Endothelial cell (in vitro differentiated cells): ENCODE measurements around the gene ADAT3. TPM values are rescaled to one million over a fixed set of nuclear protein-coding genes. Genes with fewer than 3 reads are reported as not detected.

Experiments
- DNase-seq: peaks from one replicate; pipeline ENCODE4 v3.0.0; 2021; ENCODE audit warnings: low spot score
- H3K27ac Mint-ChIP-seq: one replicate; pipeline ENCODE4 v1.8.0; 2021; ENCODE audit warnings: mixed read lengths, inconsistent platforms; ENCODE audit not compliant: unreplicated experiment
- H3K27me3 Mint-ChIP-seq: one replicate; pipeline ENCODE4 v1.8.0; 2021; ENCODE audit warnings: mild to moderate bottlenecking, moderate library complexity, mixed read lengths, inconsistent platforms; ENCODE audit not compliant: unreplicated experiment
- H3K36me3 Mint-ChIP-seq: one replicate; pipeline ENCODE4 v1.8.0; 2021; ENCODE audit warnings: mild to moderate bottlenecking, low read depth, mixed read lengths, inconsistent platforms; ENCODE audit not compliant: unreplicated experiment
- H3K4me1 Mint-ChIP-seq: one replicate; pipeline ENCODE4 v1.8.0; 2021; ENCODE audit warnings: mild to moderate bottlenecking, mixed read lengths, inconsistent platforms; ENCODE audit not compliant: unreplicated experiment
- H3K4me3 Mint-ChIP-seq: one replicate; pipeline ENCODE4 v1.8.0; 2021; ENCODE audit warnings: mild to moderate bottlenecking, mixed read lengths, inconsistent platforms; ENCODE audit not compliant: unreplicated experiment
- H3K9me3 Mint-ChIP-seq: one replicate; pipeline ENCODE4 v1.8.0; 2021; ENCODE audit warnings: mixed read lengths, inconsistent platforms; ENCODE audit not compliant: unreplicated experiment
- total RNA-seq: library from RNA; stranded (reverse); fragmentation: NEBNext Ultra II Directional; extraction: Animal tissue kit (Norgen Biotek cat#: 25700); gene quantifications from one replicate; pipeline ENCODE4 v1.2.1, GENCODE V29; 2021; ENCODE audit not compliant: unreplicated experiment
- TF ChIP-seq, protein P1 (sequence below): fragments of 200-600 bp; sonication (generic); IDR thresholded peaks from one replicate; pipeline ENCODE4 v1.5.0; 2021; ENCODE audit warnings: antibody characterized with exemption; ENCODE audit not compliant: unreplicated experiment

ADAT3 gene
- total RNA-seq, 1 donor from 2014 or later = 10.5 TPM

DNA sequence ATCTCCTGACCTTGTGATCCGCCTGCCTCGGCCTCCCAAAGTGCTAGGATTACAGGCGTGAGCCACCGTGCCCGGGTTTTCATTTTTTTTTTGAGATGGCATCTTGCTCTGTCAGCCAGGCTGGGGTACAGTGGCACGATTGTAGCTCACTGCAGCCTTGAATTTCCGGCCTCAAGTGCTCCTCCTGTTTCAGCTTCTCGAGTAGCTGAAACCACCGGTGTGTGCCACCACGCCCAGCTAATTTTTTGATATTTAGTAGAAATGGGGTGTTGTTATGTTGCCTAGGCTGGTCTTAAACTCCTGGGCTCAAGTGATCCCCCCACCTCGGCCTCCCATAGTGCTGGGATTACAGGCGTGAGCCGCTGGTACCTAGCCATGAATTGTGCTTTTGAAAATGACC, 5.9 kb downstream of the ADAT3 start:
- Mint-ChIP-seq H3K9me3 (no peaks in the 10 kb centered on the region), H3K4me1 (peaks cover 4% of the 10 kb centered on the region), H3K4me3 (no peak overlapping the region), H3K27me3 (peaks cover 3% of the 10 kb centered on the region), H3K36me3 (no peaks in the 10 kb centered on the region), H3K27ac (no peak overlapping the region)
- TF ChIP-seq, protein P1, sequence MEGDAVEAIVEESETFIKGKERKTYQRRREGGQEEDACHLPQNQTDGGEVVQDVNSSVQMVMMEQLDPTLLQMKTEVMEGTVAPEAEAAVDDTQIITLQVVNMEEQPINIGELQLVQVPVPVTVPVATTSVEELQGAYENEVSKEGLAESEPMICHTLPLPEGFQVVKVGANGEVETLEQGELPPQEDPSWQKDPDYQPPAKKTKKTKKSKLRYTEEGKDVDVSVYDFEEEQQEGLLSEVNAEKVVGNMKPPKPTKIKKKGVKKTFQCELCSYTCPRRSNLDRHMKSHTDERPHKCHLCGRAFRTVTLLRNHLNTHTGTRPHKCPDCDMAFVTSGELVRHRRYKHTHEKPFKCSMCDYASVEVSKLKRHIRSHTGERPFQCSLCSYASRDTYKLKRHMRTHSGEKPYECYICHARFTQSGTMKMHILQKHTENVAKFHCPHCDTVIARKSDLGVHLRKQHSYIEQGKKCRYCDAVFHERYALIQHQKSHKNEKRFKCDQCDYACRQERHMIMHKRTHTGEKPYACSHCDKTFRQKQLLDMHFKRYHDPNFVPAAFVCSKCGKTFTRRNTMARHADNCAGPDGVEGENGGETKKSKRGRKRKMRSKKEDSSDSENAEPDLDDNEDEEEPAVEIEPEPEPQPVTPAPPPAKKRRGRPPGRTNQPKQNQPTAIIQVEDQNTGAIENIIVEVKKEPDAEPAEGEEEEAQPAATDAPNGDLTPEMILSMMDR = no peak
- no peak for DNase-seq

DNA sequence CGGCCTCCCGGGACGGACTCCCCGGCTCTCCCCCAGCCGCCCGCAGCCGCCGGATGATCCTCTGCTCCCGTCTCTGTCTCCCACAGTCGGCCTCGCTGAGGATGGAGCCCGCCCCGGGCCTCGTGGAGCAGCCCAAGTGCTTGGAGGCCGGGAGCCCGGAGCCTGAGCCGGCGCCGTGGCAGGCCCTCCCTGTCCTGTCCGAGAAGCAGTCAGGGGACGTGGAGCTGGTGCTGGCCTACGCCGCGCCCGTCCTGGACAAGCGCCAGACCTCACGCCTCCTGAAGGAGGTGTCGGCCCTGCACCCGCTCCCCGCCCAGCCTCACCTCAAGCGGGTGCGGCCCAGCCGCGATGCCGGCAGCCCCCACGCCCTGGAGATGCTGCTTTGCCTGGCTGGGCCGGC, 6.8 kb downstream of the ADAT3 start:
- no peaks in the 10 kb centered on the region for H3K36me3 Mint-ChIP-seq
- H3K4me3 Mint-ChIP-seq = no peak overlapping the region
- no peaks in the 10 kb centered on the region for H3K9me3 Mint-ChIP-seq
- H3K27ac Mint-ChIP-seq = no peak overlapping the region
- peaks cover 5% of the 10 kb centered on the region for H3K27me3 Mint-ChIP-seq
- TF ChIP-seq, protein P1 = no peak
- DNase-seq = no peak
- peaks cover 4% of the 10 kb centered on the region for H3K4me1 Mint-ChIP-seq

DNA sequence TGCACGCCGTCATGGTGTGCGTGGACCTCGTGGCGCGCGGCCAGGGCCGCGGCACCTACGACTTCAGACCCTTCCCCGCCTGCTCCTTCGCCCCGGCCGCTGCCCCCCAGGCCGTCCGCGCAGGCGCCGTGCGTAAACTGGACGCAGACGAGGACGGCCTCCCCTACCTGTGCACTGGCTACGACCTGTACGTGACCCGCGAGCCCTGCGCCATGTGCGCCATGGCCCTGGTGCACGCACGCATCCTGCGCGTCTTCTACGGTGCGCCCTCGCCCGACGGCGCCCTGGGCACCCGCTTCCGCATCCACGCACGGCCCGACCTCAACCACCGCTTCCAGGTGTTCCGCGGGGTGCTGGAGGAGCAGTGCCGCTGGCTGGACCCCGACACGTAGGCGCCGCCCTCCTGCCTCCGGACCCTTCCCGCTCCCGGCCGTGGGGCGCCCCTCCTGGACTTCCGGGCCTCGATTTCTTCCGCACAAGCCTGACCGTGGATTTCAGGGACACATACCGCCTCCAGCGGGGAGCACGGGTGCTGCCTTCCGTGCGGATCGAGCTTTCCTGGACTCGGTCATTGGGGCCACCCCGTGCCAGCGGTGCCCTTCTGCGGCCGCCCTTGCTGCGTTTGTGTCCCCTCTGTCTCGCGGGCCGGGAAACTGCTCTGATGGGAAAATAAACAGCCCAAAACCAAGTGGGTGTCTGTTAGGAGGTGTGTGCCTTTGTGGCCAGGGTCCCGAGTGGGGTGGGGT, 7.7 kb downstream of the ADAT3 start:
- no peak for DNase-seq
- TF ChIP-seq, protein P1 = no peak
- Mint-ChIP-seq H3K36me3 (no peaks in the 10 kb centered on the region), H3K27me3 (peaks cover 5% of the 10 kb centered on the region), H3K9me3 (no peaks in the 10 kb centered on the region), H3K4me1 (peaks cover 4% of the 10 kb centered on the region), H3K27ac (no peak overlapping the region), H3K4me3 (peak overlapping the region; percentile 37)

DNA sequence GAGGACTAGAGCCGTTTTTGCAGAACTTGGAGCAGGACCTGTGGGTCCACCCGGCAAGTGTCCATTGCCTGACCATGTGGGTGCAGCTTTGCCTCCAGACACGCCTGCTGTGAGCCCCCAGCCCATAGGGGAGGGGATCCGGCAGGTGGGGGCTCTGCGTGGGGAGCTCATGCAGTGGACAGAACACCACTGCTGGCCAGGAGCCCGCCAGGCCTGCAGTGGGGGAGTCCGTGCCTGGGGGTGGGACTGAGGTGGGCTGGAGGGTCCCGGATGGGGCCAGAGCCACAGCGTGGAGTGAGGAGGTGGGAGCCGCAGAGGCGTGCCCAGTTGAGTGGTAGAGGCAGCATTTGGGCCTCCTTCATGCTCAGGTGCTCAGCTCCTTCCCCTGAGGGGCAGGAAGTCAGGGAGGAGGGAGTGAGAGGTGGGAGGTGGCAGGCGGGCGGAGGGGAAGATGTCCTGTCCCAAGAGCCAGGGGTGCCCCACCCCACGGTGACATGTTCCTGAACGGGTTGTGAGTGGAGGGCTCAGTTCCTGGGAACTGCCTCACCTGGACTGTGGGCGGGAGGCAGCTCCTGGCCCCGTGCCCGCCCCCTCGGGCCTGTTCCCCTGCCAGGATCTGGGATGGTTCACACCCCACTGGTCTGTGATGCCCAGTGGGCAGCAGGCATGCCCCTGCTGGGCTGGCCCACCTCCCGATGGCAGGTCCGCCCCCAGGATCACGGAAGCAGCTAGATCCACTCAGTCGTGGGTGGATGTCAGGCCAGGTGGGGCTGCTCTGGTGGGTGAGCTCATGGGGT, 8.8 kb downstream of the ADAT3 start:
- Mint-ChIP-seq H3K27ac (no peak overlapping the region), H3K36me3 (peaks cover 3% of the 10 kb centered on the region), H3K4me3 (peak overlapping the region; percentile 37), H3K4me1 (peaks cover 4% of the 10 kb centered on the region), H3K9me3 (no peaks in the 10 kb centered on the region), H3K27me3 (peaks cover 5% of the 10 kb centered on the region)
- TF ChIP-seq, protein P1 = no peak
- DNase-seq = no peak
